CD14-positive monocyte (primary cell): ENCODE measurements around the gene ZNF44. TPM values are rescaled to one million over a fixed set of nuclear protein-coding genes. Genes with fewer than 3 reads are reported as not detected.
"Not testable (repeated sequence)": the region's sequence is repeated elsewhere in the genome, so short reads cannot be mapped to it uniquely, and the experiment has no call there.

Experiments
- DNase-seq, 3 donors: peaks; one replicate each; pipeline ENCODE4 v3.0.0-alpha.2; 2011 to 2022
- H2AFZ ChIP-seq: 2 replicates; pipeline ENCODE4 v1.6.0; 2012; ENCODE audit warnings: mild to moderate bottlenecking, low read depth, low read length, inconsistent platforms; ENCODE audit not compliant: insufficient read depth, poor library complexity, severe bottlenecking
- H3K27ac ChIP-seq, 2 donors: 1 replicate in 1 of 2; 2 replicates in 1 of 2; pipeline ENCODE4 v1.5.1; 2012 to 2013; ENCODE audit warnings: low read length in 2 of 2, control low read depth in 1 of 2, inconsistent platforms in 1 of 2, low read depth in 1 of 2, mild to moderate bottlenecking in 1 of 2
- H3K27me3 ChIP-seq, 2 donors: one replicate each; pipeline versions ENCODE4 v1.6.0 to v1.6.1; 2011 to 2013; ENCODE audit warnings: low read length in 2 of 2; ENCODE audit not compliant: control insufficient read depth in 2 of 2, insufficient read depth in 2 of 2
- H3K36me3 ChIP-seq, 2 donors: replicated peaks in 1 of 2; 1 replicate in 1 of 2; 2 replicates in 1 of 2; pipeline versions ENCODE4 v1.5.1 to v1.6.1; 2012 to 2013; ENCODE audit warnings: low read length in 2 of 2, control low read depth in 1 of 2, inconsistent platforms in 1 of 2, mild to moderate bottlenecking in 1 of 2; ENCODE audit not compliant: insufficient read depth in 2 of 2, control insufficient read depth in 1 of 2
- H3K4me1 ChIP-seq, 2 donors: 1 replicate in 1 of 2; 2 replicates in 1 of 2; pipeline versions ENCODE4 v1.5.1 to v1.6.1; 2012 to 2013; ENCODE audit warnings: low read length in 2 of 2, control low read depth in 1 of 2, inconsistent platforms in 1 of 2, mild to moderate bottlenecking in 1 of 2, moderate library complexity in 1 of 2; ENCODE audit not compliant: insufficient read depth in 2 of 2, control insufficient read depth in 1 of 2
- H3K4me2 ChIP-seq: replicated peaks from 2 replicates; pipeline ENCODE3; 2012; ENCODE audit warnings: low read length, moderate library complexity, mild to moderate bottlenecking; ENCODE audit not compliant: poor library complexity, severe bottlenecking; ENCODE audit errors: extremely low read depth
- H3K4me3 ChIP-seq, 3 experiments: fragments of 200-600 bp in 1 of 3; sonication (generic) in 1 of 3; replicated peaks in 1 of 3; 1 replicate in 2 of 3; 2 replicates in 1 of 3; pipeline ENCODE4 v1.5.1; 2011 to 2013; ENCODE audit warnings: low read length in 3 of 3, mild to moderate bottlenecking in 3 of 3, control low read depth in 2 of 3, low read depth in 2 of 3, inconsistent platforms in 1 of 3, moderate library complexity in 1 of 3
- H3K79me2 ChIP-seq: 2 replicates; pipeline ENCODE4 v1.6.0; 2012; ENCODE audit warnings: mild to moderate bottlenecking, control low read depth, inconsistent platforms, low read length, moderate library complexity; ENCODE audit not compliant: insufficient read depth
- H3K9ac ChIP-seq: 2 replicates; pipeline ENCODE4 v1.6.0; 2017; ENCODE audit warnings: low read length, mild to moderate bottlenecking; ENCODE audit not compliant: insufficient read depth, poor library complexity, severe bottlenecking
- H3K9me3 ChIP-seq, 2 donors: replicated peaks in 1 of 2; 1 replicate in 1 of 2; 2 replicates in 1 of 2; pipeline versions ENCODE4 v1.5.1 to v1.6.1; 2012 to 2013; ENCODE audit warnings: low read length in 2 of 2, control low read depth in 1 of 2; ENCODE audit not compliant: control insufficient read depth in 1 of 2, insufficient read depth in 1 of 2
- H4K20me1 ChIP-seq: 2 replicates; pipeline ENCODE4 v1.6.0; 2012; ENCODE audit warnings: mild to moderate bottlenecking, low read length, control low read depth, moderate library complexity; ENCODE audit not compliant: insufficient read depth
- H3K27ac Mint-ChIP-seq, 7 donors: one replicate each; pipeline ENCODE4 v1.8.0; 2020; ENCODE audit warnings: mild to moderate bottlenecking in 7 of 7, mixed read lengths in 7 of 7, moderate library complexity in 6 of 7, inconsistent platforms in 2 of 7
- H3K27me3 Mint-ChIP-seq, 3 donors: one replicate each; pipeline ENCODE4 v1.8.0; 2021 to 2022; ENCODE audit warnings: low read depth in 3 of 3, mild to moderate bottlenecking in 3 of 3, mixed read lengths in 3 of 3, moderate library complexity in 3 of 3, inconsistent platforms in 1 of 3
- H3K36me3 Mint-ChIP-seq, 2 donors: one replicate each; pipeline ENCODE4 v1.8.0; 2020; ENCODE audit warnings: mixed read lengths in 2 of 2, inconsistent platforms in 1 of 2, mild to moderate bottlenecking in 1 of 2
- H3K4me1 Mint-ChIP-seq: one replicate; pipeline ENCODE4 v1.8.0; 2020; ENCODE audit warnings: mild to moderate bottlenecking, mixed read lengths
- H3K4me3 Mint-ChIP-seq, 2 donors: one replicate each; pipeline ENCODE4 v1.8.0; 2020; ENCODE audit warnings: mild to moderate bottlenecking in 2 of 2, mixed read lengths in 2 of 2, moderate library complexity in 1 of 2
- H3K9me3 Mint-ChIP-seq, 7 donors: one replicate each; pipeline ENCODE4 v1.8.0; 2020 to 2022; ENCODE audit warnings: mixed read lengths in 7 of 7, mild to moderate bottlenecking in 6 of 7, moderate library complexity in 6 of 7, inconsistent platforms in 2 of 7
- WGBS: methylation state at CpG from one replicate; pipeline ENCODE4 v1.1.5; 2013; ENCODE audit warnings: missing lambda C conversion rate; ENCODE audit not compliant: insufficient coverage; 5-methylcytosine and 5-hydroxymethylcytosine counted together
- intact Hi-C, 2 donors: fragments of 100-400 bp; cut with micrococcal nuclease; formaldehyde crosslinking; loops; one replicate each; pipeline versions ENCODE4 v1.15.0 to v1.15.1; 2023
- polyA plus RNA-seq, 3 donors: library from polyadenylated mRNA; depleted of rRNA in 1 of 3; unstranded in 2 of 3; stranded (reverse) in 1 of 3; fragments of 300-500 nt in 2 of 3; fragments of >200 nt in 1 of 3; fragmentation: Illumina TruSeq in 2 of 3; gene quantifications; 1 replicate in 2 of 3; 2 replicates in 1 of 3; pipeline ENCODE4 v1.2.3, GENCODE V29; 2012 to 2021
- TF ChIP-seq, protein P1 (sequence below): fragments of 200-600 bp; IDR thresholded peaks from one replicate; pipeline ENCODE4 v1.8.0; 2022; ENCODE audit warnings: antibody characterized with exemption, mild to moderate bottlenecking

Gene ZNF44
- polyA plus RNA-seq, 3 donors = 6.7 to 10.1 (median 9.7) TPM

DNA sequence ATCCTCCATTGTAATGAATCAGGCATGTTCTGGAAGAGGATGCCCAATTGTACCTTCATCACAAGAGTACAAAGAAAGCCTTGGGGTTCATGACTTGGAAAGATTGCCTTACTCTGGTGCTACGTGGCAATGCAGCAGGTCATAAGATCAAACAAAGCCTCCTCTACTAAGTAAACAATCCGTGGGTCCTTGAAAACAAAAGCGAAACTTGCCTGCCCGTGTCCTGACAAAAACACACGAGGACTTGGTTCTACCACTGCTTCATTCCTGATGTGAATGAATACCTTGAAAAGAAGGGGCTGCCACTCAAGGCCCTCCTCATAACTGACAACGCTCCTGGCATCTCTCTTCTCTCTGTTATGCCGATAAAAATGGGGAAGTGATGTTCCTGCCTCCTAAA, 19.9 kb upstream of the ZNF44 start:
- Histone ChIP-seq H3K27me3 (no peaks in the 10 kb centered on the region), H3K9ac (no peak overlapping the region), H3K4me2 (no peak overlapping the region), H4K20me1 (no peaks in the 10 kb centered on the region), H3K9me3 (peaks cover 50 to 55% of the 10 kb centered on the region in 2 donors), H3K4me1 (no peaks in the 10 kb centered on the region), H3K27ac (no peak overlapping the region), H3K36me3 (peaks cover 6 to 18% of the 10 kb centered on the region in 2 donors), H3K4me3 (no peak overlapping the region), H2AFZ (no peak overlapping the region), H3K79me2 (no peaks in the 10 kb centered on the region)
- no peaks in the 10 kb centered on the region for H3K4me1 Mint-ChIP-seq
- H3K27me3 Mint-ChIP-seq = peaks cover 0 to 1% (median 0%) of the 10 kb centered on the region in 3 donors
- H3K4me3 Mint-ChIP-seq = no peak overlapping the region
- intact Hi-C loops = no loop called here
- WGBS = 100% methylated on average over 3 of the region's 7 CpGs
- H3K9me3 Mint-ChIP-seq = peaks cover 39 to 70% (median 67%) of the 10 kb centered on the region in 7 donors
- no peak overlapping the region for H3K27ac Mint-ChIP-seq
- peaks cover 13 to 16% of the 10 kb centered on the region in 2 donors for H3K36me3 Mint-ChIP-seq
- TF ChIP-seq, protein P1, sequence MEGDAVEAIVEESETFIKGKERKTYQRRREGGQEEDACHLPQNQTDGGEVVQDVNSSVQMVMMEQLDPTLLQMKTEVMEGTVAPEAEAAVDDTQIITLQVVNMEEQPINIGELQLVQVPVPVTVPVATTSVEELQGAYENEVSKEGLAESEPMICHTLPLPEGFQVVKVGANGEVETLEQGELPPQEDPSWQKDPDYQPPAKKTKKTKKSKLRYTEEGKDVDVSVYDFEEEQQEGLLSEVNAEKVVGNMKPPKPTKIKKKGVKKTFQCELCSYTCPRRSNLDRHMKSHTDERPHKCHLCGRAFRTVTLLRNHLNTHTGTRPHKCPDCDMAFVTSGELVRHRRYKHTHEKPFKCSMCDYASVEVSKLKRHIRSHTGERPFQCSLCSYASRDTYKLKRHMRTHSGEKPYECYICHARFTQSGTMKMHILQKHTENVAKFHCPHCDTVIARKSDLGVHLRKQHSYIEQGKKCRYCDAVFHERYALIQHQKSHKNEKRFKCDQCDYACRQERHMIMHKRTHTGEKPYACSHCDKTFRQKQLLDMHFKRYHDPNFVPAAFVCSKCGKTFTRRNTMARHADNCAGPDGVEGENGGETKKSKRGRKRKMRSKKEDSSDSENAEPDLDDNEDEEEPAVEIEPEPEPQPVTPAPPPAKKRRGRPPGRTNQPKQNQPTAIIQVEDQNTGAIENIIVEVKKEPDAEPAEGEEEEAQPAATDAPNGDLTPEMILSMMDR = no peak
- DNase-seq = no peak

DNA sequence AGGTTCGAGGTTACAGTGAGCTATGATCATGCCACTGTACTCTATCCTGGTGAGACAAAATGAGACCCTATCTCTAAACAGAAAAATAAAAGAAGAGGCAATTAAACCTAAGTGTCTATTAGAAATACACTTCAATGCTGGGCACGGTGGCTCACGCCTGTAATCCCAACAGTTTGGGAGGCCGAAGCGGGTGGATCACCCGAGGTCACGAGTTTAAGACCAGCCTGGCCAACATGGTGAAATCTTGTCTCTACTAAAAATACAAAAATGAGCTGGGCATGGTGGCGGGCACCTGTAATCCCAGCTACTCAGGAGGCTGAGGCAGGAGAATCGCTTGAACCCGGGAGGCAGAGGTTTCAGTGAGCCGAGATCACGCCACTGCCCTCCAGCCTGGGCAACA, 14.2 kb upstream of the ZNF44 start:
- not testable (repeated sequence) for H3K4me1 Mint-ChIP-seq

More for the DNA sequence above, 14.2 kb upstream of the ZNF44 start:
- intact Hi-C loops, H3K4me2 ChIP-seq, H3K4me3 Mint-ChIP-seq, H4K20me1 ChIP-seq, H3K36me3 Mint-ChIP-seq, H3K4me1 ChIP-seq, DNase-seq, H3K27me3 Mint-ChIP-seq, H3K36me3 ChIP-seq, H3K79me2 ChIP-seq, H3K27ac Mint-ChIP-seq, H3K9ac ChIP-seq, H2AFZ ChIP-seq, H3K27me3 ChIP-seq, H3K4me3 ChIP-seq, H3K27ac ChIP-seq: not testable (repeated sequence)
- 96% methylated on average over 6 of the region's 12 CpGs for WGBS
- H3K9me3 Mint-ChIP-seq = peaks cover 18 to 60% (median 42%) of the 10 kb centered on the region in 7 donors
- H3K9me3 ChIP-seq = peaks cover 7 to 44% of the 10 kb centered on the region in 2 donors
